PC-9 (cell line): Measurements from ENCODE around the gene AEBP1. TPM values are rescaled to one million over a fixed set of nuclear protein-coding genes. Genes with fewer than 3 reads are reported as not detected.
"Not testable (repeated sequence)": the region's sequence is repeated elsewhere in the genome, so short reads cannot be mapped to it uniquely, and the experiment has no call there.

ENCODE experiments used
- BruUV-seq: library from RNA; stranded (reverse); fragments of 400-500 nt; replicated peaks from 2 replicates; lab custom pipeline; 2021; lab: Mats Ljungman, UMichigan
- CTCF ChIA-PET: fragments of 300-600 bp; sonication (Branson Sonifier 250); formaldehyde crosslinking; loops from one replicate; lab custom pipeline; 2022; ENCODE audit warnings: antibody characterized with exemption; lab: Charles Lee
- POLR2A ChIA-PET: fragments of 300-600 bp; sonication (Branson Sonifier 250); formaldehyde crosslinking; loops from one replicate; lab custom pipeline; 2022; ENCODE audit warnings: antibody characterized with exemption; ENCODE audit not compliant: unreplicated experiment; lab: Charles Lee
- DNase-seq, 2 experiments: peaks; one replicate each; pipeline versions ENCODE4 v3.0.0 to v3.0.0-alpha.2; 2015 to 2022; ENCODE audit warnings: mixed read lengths in 1 of 2
- H2AFZ ChIP-seq: fragments of 200-600 bp; sonication (generic); 2 replicates; pipeline ENCODE4 v1.8.1; 2017; ENCODE audit warnings: antibody characterized with exemption
- H3F3A ChIP-seq: fragments of 200-600 bp; sonication (generic); 2 replicates; pipeline ENCODE4 v1.8.1; 2017; ENCODE audit warnings: antibody characterized with exemption, mild to moderate bottlenecking, low read depth; ENCODE audit not compliant: insufficient read depth
- H3K27ac ChIP-seq: fragments of 200-600 bp; sonication (generic); 2 replicates; pipeline ENCODE4 v1.6.1; 2016; ENCODE audit warnings: mixed run types
- H3K27me3 ChIP-seq: fragments of 200-600 bp; sonication (generic); 2 replicates; pipeline ENCODE4 v1.6.1; 2016; ENCODE audit warnings: low read depth, mixed run types; ENCODE audit not compliant: insufficient read depth
- H3K36me3 ChIP-seq: fragments of 200-600 bp; sonication (generic); 2 replicates; pipeline ENCODE4 v1.6.1; 2016; ENCODE audit warnings: low read depth, mixed run types
- H3K4me1 ChIP-seq: fragments of 200-600 bp; sonication (generic); replicated peaks from 2 replicates; pipeline ENCODE4 v1.6.1; 2016; ENCODE audit warnings: mixed run types; ENCODE audit not compliant: insufficient read depth
- H3K4me2 ChIP-seq: fragments of 200-600 bp; sonication (generic); 2 replicates; pipeline ENCODE4 v1.6.1; 2017; ENCODE audit warnings: mixed run types
- H3K4me3 ChIP-seq: fragments of 200-600 bp; sonication (generic); 2 replicates; pipeline ENCODE4 v1.6.1; 2016; ENCODE audit warnings: mixed run types
- H3K79me2 ChIP-seq: fragments of 200-600 bp; sonication (generic); 2 replicates; pipeline ENCODE4 v1.6.1; 2017; ENCODE audit warnings: low read depth, mixed run types
- H3K9me2 ChIP-seq: fragments of 200-600 bp; sonication (generic); 2 replicates; pipeline ENCODE4 v1.8.1; 2017; ENCODE audit warnings: mild to moderate bottlenecking; ENCODE audit not compliant: insufficient read depth
- H3K9me3 ChIP-seq: fragments of 200-600 bp; sonication (generic); 2 replicates; pipeline ENCODE4 v1.8.1; 2016; ENCODE audit warnings: low read depth; ENCODE audit not compliant: insufficient read depth
- H4K20me1 ChIP-seq: fragments of 200-600 bp; sonication (generic); 2 replicates; pipeline ENCODE4 v1.8.1; 2017; ENCODE audit not compliant: insufficient read depth
- CTCF ChIP-seq: fragments of 200-600 bp; sonication (generic); conservative IDR thresholded peaks from 2 replicates; pipeline ENCODE4 v1.6.1; 2017; ENCODE audit warnings: mixed run types, antibody characterized with exemption, mild to moderate bottlenecking, moderate library complexity
- EZH2 ChIP-seq: fragments of 200-600 bp; sonication (generic); IDR thresholded peaks from 2 replicates; pipeline ENCODE4 v1.8.0; 2017; ENCODE audit warnings: antibody characterized with exemption, low read depth
- intact Hi-C: fragments of 100-400 bp; cut with micrococcal nuclease; formaldehyde crosslinking; loops from one replicate; pipeline ENCODE4 v1.10.0; 2022; ENCODE audit not compliant: unreplicated experiment
- total RNA-seq: library from RNA; stranded (reverse); gene quantifications from 2 replicates; pipeline ENCODE4 v1.2.3, GENCODE V29; 2021

Gene AEBP1
- total RNA-seq, 1 experiment from 2014 or later: 0.33 TPM

- TF ChIP-seq CTCF (no peak), EZH2 (no peak)
- ChIA-PET POLR2A (interaction anchor here (0.6 to 0.7 kb wide), 5 partner anchors 48 to 540 kb away, joined by 3 to 7 read pairs (median 3); partner anchors contain the start of gene STK17A), CTCF (interaction anchor here (0.6 to 1.6 kb wide), 4 partner anchors 8 to 90 kb away, joined by 3 to 9 read pairs (median 5); no protein-coding TSS in a partner anchor)
- Histone ChIP-seq H3K4me3 (peak within 1 kb of the TSS; percentile 65), H3F3A (peaks cover 11% of the 10 kb centered on the region; the same call in 1 of the 2 replicates), H4K20me1 (no peaks in the 10 kb centered on the region; the same call in none of the 2 replicates), H3K36me3 (peaks cover 30% of the 10 kb centered on the region), H3K9me2 (no peaks in the 10 kb centered on the region), H3K9me3 (no peaks in the 10 kb centered on the region), H3K27me3 (no peaks in the 10 kb centered on the region), H3K4me1 (peaks cover 11% of the 10 kb centered on the region), H3K27ac (peak within 1 kb of the TSS; percentile 1; the same call in 1 of the 2 replicates), H3K79me2 (peaks cover 40% of the 10 kb centered on the region), H2AFZ (peak within 1 kb of the TSS; percentile 89), H3K4me2 (peak within 1 kb of the TSS; percentile 97)
- DNase-seq: peak; percentile 94 to 100
- BruUV-seq: no TSS peak
- intact Hi-C loops: loop anchor here (1.0 to 5.0 kb wide), 4 partner anchors 39 to 77 kb away; partner anchors contain the start of genes POLM and YKT6
Observed at GRCh38 chr7:44123190-44124003, 19.3 kb downstream of the AEBP1 start, which contains the start of gene POLD2. Gene POLD2, minus strand, starts transcription at chr7:44123548. Its CDS starts 1,495 bp downstream, at chr7:44122053.

- H3K9me2 ChIP-seq: no peaks in the 10 kb centered on the region
- no peaks in the 10 kb centered on the region for H3K9me3 ChIP-seq
- no peak overlapping the region for H3K27ac ChIP-seq
- peaks cover 22% of the 10 kb centered on the region for H3K36me3 ChIP-seq
- H3K79me2 ChIP-seq: peaks cover 33% of the 10 kb centered on the region
- TF ChIP-seq EZH2 (no peak), CTCF (no peak)
- no peak for DNase-seq
- peaks cover 11% of the 10 kb centered on the region for H3K4me1 ChIP-seq
- intact Hi-C loops: loop anchor here (5.0 kb wide), 1 partner anchor 37 kb away; no protein-coding TSS in a partner anchor
- no TSS peak for BruUV-seq
- no peak overlapping the region for H3K4me2 ChIP-seq
- no peaks in the 10 kb centered on the region for H4K20me1 ChIP-seq
- ChIA-PET CTCF (interaction anchor here (0.7 to 0.9 kb wide), 3 partner anchors 44 to 116 kb away, joined by 3 to 6 read pairs (median 4); no protein-coding TSS in a partner anchor), POLR2A (interaction anchor here (0.6 kb wide), 1 partner anchor 667 kb away, joined by 8 read pairs; no protein-coding TSS in a partner anchor)
- no peak overlapping the region for H2AFZ ChIP-seq
- no peak overlapping the region for H3K4me3 ChIP-seq
- H3F3A ChIP-seq: peaks cover 11% of the 10 kb centered on the region; the same call in 1 of the 2 replicates
- no peaks in the 10 kb centered on the region for H3K27me3 ChIP-seq
Observed at GRCh38 chr7:44124822-44125202, 20.7 kb downstream of the AEBP1 start.

- H3K36me3 ChIP-seq, BruUV-seq, H2AFZ ChIP-seq, H3K9me2 ChIP-seq, H3K4me3 ChIP-seq, H3K4me2 ChIP-seq, H3K9me3 ChIP-seq, H4K20me1 ChIP-seq, CTCF ChIA-PET, H3K27ac ChIP-seq, intact Hi-C loops, H3K27me3 ChIP-seq, DNase-seq: not testable (repeated sequence)
- Histone ChIP-seq H3K4me1 (peaks cover 15% of the 10 kb centered on the region), H3F3A (peaks cover 11% of the 10 kb centered on the region; the same call in 1 of the 2 replicates), H3K79me2 (peaks cover 16% of the 10 kb centered on the region)
- POLR2A ChIA-PET: interaction anchor here (0.6 kb wide), 2 partner anchors 53 to 289 kb away, joined by 3 to 5 read pairs; no protein-coding TSS in a partner anchor
Observed at GRCh38 chr7:44126574-44126973, 22.4 kb downstream of the AEBP1 start.
